ENCODE measurements around the gene CFAP46.
A peak's percentile ranks its signal among the peaks of the same experiment; 100 is the strongest.

The CFAP46 gene

DNA sequence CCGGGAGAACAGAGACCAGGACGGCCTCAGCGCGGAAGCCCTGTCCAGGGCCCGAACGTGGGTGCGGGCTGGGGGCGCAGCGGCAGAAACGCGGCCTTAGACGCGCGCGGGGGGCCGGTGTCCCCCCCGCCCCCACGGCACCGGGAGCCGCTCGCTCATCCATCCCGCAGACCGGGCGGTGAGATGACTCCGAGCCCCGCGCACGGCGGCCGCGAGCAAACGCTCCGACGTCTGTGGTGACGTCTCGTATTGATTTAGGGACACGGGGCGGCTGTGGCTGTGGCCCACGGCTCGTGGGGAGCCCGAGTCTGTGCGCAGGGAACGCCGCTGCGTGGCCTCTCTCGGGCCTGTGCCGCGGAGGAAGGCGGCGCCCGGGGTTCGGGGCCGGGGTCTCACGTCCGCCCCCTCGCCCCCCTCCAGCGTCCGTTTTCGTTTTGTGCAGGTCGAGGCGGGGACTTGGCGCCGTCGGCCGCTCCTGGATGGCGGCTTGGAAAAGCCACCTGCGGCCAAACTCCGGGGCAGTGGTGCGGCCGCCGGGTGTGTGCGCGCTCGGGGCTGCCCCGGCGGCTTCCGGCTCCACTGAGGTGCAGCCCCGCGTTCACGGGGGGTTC is 155.4 kb downstream of the CFAP46 start:
- Histone ChIP-seq H3K9me3 (ENCODE audit: control insufficient read depth, insufficient read depth, low read length) (no peaks in the 10 kb centered on the region), H3K9ac (ENCODE audit: low read depth, low read length) (no peak overlapping the region), H3K4me1 (ENCODE audit: control insufficient read depth, insufficient read depth, low read length) (peaks cover 4% of the 10 kb centered on the region), H3K4me3 (ENCODE audit: low read depth, low read length) (peak overlapping the region; percentile 8), H3K36me3 (ENCODE audit: control insufficient read depth, insufficient read depth, low read length) (no peaks in the 10 kb centered on the region), H3K27me3 (ENCODE audit: control insufficient read depth, insufficient read depth, low read length) (peaks cover 53% of the 10 kb centered on the region)

GRCh38 chr10:132786476-132786883 is 155.9 kb downstream of the CFAP46 start:
- Histone ChIP-seq H3K9me3 (ENCODE audit: control insufficient read depth, insufficient read depth, low read length) (no peaks in the 10 kb centered on the region), H3K4me3 (ENCODE audit: low read depth, low read length) (no peak overlapping the region), H3K36me3 (ENCODE audit: control insufficient read depth, insufficient read depth, low read length) (no peaks in the 10 kb centered on the region), H3K9ac (ENCODE audit: low read depth, low read length) (no peak overlapping the region), H3K4me1 (ENCODE audit: control insufficient read depth, insufficient read depth, low read length) (peaks cover 4% of the 10 kb centered on the region), H3K27me3 (ENCODE audit: control insufficient read depth, insufficient read depth, low read length) (peaks cover 53% of the 10 kb centered on the region)

GRCh38 chr10:132785723-132786475 is 156.5 kb downstream of the CFAP46 start, which contains the start of gene NKX6-2:
Gene NKX6-2 (minus strand): TSS chr10:132786147. CDS start chr10:132785948, 199 bp downstream.
- peak within 1 kb of the TSS; percentile 8 for H3K4me3 ChIP-seq (ENCODE audit: low read depth, low read length)

GRCh38 chr10:132784866-132785722 is 157.3 kb downstream of the CFAP46 start:
- Histone ChIP-seq H3K4me3 (ENCODE audit: low read depth, low read length) (no peak overlapping the region), H3K27me3 (ENCODE audit: control insufficient read depth, insufficient read depth, low read length) (peaks cover 51% of the 10 kb centered on the region), H3K9ac (ENCODE audit: low read depth, low read length) (no peak overlapping the region), H3K36me3 (ENCODE audit: control insufficient read depth, insufficient read depth, low read length) (no peaks in the 10 kb centered on the region), H3K9me3 (ENCODE audit: control insufficient read depth, insufficient read depth, low read length) (no peaks in the 10 kb centered on the region), H3K4me1 (ENCODE audit: control insufficient read depth, insufficient read depth, low read length) (peaks cover 4% of the 10 kb centered on the region)

More at GRCh38 chr10:132785723-132786475, 156.5 kb downstream of the CFAP46 start, which contains the start of gene NKX6-2:
- Histone ChIP-seq H3K9me3 (ENCODE audit: control insufficient read depth, insufficient read depth, low read length) (no peaks in the 10 kb centered on the region), H3K36me3 (ENCODE audit: control insufficient read depth, insufficient read depth, low read length) (no peaks in the 10 kb centered on the region), H3K9ac (ENCODE audit: low read depth, low read length) (no peak within 1 kb of the TSS), H3K27me3 (ENCODE audit: control insufficient read depth, insufficient read depth, low read length) (peaks cover 53% of the 10 kb centered on the region), H3K4me1 (ENCODE audit: control insufficient read depth, insufficient read depth, low read length) (peaks cover 4% of the 10 kb centered on the region)

DNA sequence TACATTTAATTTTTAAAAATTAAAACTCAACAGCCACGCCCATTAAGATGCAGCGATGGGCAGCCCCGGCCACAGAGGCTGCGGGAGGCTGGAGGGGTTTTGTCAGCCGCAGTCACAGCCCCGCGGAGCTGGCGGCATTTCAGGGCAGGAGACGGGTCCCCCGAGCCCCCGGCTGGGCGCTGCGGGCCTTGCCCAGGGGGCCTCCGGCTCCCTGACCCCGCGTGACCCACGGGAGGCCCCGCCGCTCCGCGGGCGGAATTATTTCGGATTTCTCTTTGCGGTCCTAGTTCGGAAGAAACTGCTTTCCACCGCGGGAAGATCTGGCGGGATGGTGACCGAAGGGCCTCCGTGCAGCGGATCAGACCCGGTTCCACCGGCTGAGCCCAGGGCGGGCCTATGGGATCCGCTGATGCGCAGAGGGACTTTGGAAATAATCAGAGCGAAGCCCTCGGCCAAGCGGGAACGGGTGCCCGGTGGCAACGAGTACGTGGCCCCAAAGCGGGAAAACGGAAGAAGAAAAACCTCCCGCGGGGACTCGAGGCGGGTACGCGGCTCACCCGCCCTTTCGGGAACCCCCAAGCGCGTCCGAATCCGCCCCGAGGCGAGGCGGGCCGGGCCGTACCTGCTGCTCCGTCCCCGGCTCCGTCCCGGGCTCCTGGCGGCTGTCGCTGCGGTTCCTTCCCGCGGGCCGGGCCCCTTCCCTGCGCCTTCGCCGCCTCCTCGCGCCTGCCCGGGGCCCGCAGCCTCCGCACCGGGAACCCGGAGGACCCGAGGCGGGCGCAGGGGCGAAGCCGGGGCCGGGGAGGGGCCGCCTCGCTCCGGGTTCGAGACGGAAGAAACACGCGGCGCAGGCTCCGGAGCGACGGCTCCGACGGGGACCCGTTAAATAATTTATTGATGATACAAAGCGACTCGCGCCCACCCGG is 158.2 kb downstream of the CFAP46 start:
- Histone ChIP-seq H3K9ac (ENCODE audit: low read depth, low read length) (no peak overlapping the region), H3K4me1 (ENCODE audit: control insufficient read depth, insufficient read depth, low read length) (peaks cover 4% of the 10 kb centered on the region), H3K9me3 (ENCODE audit: control insufficient read depth, insufficient read depth, low read length) (no peaks in the 10 kb centered on the region), H3K27me3 (ENCODE audit: control insufficient read depth, insufficient read depth, low read length) (peaks cover 43% of the 10 kb centered on the region), H3K36me3 (ENCODE audit: control insufficient read depth, insufficient read depth, low read length) (no peaks in the 10 kb centered on the region), H3K4me3 (ENCODE audit: low read depth, low read length) (no peak overlapping the region)

DNA sequence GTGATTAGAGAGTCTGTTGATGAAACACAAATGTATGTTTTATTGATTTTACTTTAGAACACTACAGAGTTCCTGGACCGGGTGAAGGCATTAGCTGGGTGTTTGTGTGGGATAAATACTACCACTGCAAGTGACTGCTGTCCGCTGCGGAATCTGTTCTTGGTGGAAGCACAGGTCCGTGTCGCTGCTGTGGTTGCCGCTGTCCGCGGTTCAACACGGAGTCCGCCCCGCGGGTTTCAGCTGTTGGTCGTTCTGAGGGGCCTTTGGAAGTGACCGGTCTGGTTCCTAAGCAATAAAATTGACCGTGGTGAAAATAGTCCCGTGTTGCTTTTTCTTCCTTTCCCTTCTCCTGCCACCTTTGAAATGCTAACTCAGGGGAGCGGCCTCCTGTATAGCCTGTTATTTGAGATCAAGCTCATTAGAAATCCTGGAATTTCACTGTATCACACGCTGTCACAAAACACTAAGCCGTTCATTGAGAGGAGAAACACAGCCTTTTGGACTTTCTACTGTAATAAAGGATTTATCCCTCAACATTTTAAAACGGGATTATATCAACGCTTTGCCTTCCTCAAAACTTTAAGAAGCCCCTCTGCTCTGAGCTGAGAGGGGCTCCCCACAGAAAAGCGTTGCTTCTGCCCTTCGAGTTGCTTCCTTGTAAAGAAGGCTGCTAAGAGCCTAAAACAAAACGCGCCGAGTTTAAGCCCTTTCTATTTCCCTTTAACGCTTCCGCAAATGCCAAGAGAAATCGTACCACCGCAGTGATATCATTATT is 159.0 kb downstream of the CFAP46 start:
- Histone ChIP-seq H3K4me3 (ENCODE audit: low read depth, low read length) (no peak overlapping the region), H3K9ac (ENCODE audit: low read depth, low read length) (no peak overlapping the region), H3K27me3 (ENCODE audit: control insufficient read depth, insufficient read depth, low read length) (peaks cover 36% of the 10 kb centered on the region), H3K4me1 (ENCODE audit: control insufficient read depth, insufficient read depth, low read length) (peaks cover 4% of the 10 kb centered on the region), H3K36me3 (ENCODE audit: control insufficient read depth, insufficient read depth, low read length) (no peaks in the 10 kb centered on the region), H3K9me3 (ENCODE audit: control insufficient read depth, insufficient read depth, low read length) (no peaks in the 10 kb centered on the region)

GRCh38 chr10:132781556-132781955 is 160.8 kb downstream of the CFAP46 start:
- H3K27me3 ChIP-seq (ENCODE audit: control insufficient read depth, insufficient read depth, low read length): peaks cover 30% of the 10 kb centered on the region

GRCh38 chr10:132780356-132780755 is 162.0 kb downstream of the CFAP46 start:
- H3K27me3 ChIP-seq (ENCODE audit: control insufficient read depth, insufficient read depth, low read length): peaks cover 25% of the 10 kb centered on the region
- no peak overlapping the region for H3K9ac ChIP-seq (ENCODE audit: low read depth, low read length)
- H3K36me3 ChIP-seq (ENCODE audit: control insufficient read depth, insufficient read depth, low read length): no peaks in the 10 kb centered on the region
- H3K4me1 ChIP-seq (ENCODE audit: control insufficient read depth, insufficient read depth, low read length): peaks cover 4% of the 10 kb centered on the region
- H3K9me3 ChIP-seq (ENCODE audit: control insufficient read depth, insufficient read depth, low read length): no peaks in the 10 kb centered on the region
- H3K4me3 ChIP-seq (ENCODE audit: low read depth, low read length): no peak overlapping the region

More at GRCh38 chr10:132781556-132781955, 160.8 kb downstream of the CFAP46 start:
- H3K9me3 ChIP-seq (ENCODE audit: control insufficient read depth, insufficient read depth, low read length): no peaks in the 10 kb centered on the region
- no peak overlapping the region for H3K4me3 ChIP-seq (ENCODE audit: low read depth, low read length)
- H3K4me1 ChIP-seq (ENCODE audit: control insufficient read depth, insufficient read depth, low read length): peaks cover 4% of the 10 kb centered on the region
- no peak overlapping the region for H3K9ac ChIP-seq (ENCODE audit: low read depth, low read length)
- H3K36me3 ChIP-seq (ENCODE audit: control insufficient read depth, insufficient read depth, low read length): no peaks in the 10 kb centered on the region

GRCh38 chr10:132779549-132780294 is 162.6 kb downstream of the CFAP46 start:
- Histone ChIP-seq H3K9ac (ENCODE audit: low read depth, low read length) (no peak overlapping the region), H3K4me3 (ENCODE audit: low read depth, low read length) (no peak overlapping the region), H3K4me1 (ENCODE audit: control insufficient read depth, insufficient read depth, low read length) (peaks cover 4% of the 10 kb centered on the region), H3K9me3 (ENCODE audit: control insufficient read depth, insufficient read depth, low read length) (no peaks in the 10 kb centered on the region), H3K36me3 (ENCODE audit: control insufficient read depth, insufficient read depth, low read length) (no peaks in the 10 kb centered on the region), H3K27me3 (ENCODE audit: control insufficient read depth, insufficient read depth, low read length) (peaks cover 21% of the 10 kb centered on the region)

DNA sequence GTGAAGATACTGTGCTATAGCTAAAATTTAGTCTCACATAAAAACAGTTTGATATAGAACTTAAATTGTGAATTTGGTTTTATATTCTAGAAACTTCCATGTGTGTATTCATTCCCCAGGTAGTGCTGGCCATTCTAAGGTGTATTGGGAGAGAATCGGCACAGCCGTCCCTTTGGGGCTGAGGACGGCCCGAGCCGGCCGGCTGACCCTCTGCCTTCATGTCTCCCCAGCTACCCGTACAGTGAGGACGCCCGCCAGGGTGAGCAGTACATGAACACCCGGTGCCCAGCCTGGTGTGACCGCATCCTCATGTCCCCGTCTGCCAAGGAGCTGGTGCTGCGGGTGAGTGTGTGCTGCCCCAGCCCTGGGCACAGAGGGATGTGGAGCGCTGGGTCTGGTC is 164.9 kb downstream of the CFAP46 start:
- no peaks in the 10 kb centered on the region for H3K36me3 ChIP-seq (ENCODE audit: control insufficient read depth, insufficient read depth, low read length)
- no peaks in the 10 kb centered on the region for H3K27me3 ChIP-seq (ENCODE audit: control insufficient read depth, insufficient read depth, low read length)
- H3K4me3 ChIP-seq (ENCODE audit: low read depth, low read length): no peak overlapping the region
- H3K9me3 ChIP-seq (ENCODE audit: control insufficient read depth, insufficient read depth, low read length): no peaks in the 10 kb centered on the region
- H3K9ac ChIP-seq (ENCODE audit: low read depth, low read length): no peak overlapping the region
- H3K4me1 ChIP-seq (ENCODE audit: control insufficient read depth, insufficient read depth, low read length): no peaks in the 10 kb centered on the region

All from iPS-15b (cell line).